Vagina (tissue), 2 donors: ENCODE results near the gene ZFP57. TPM values are rescaled to one million over a fixed set of nuclear protein-coding genes. Genes with fewer than 3 reads are reported as not detected.
"Not testable (repeated sequence)": the region's sequence is repeated elsewhere in the genome, so short reads cannot be mapped to it uniquely, and the experiment has no call there.

ENCODE experiments used
- DNase-seq, 2 donors: peaks; one replicate each; pipeline ENCODE4 v3.0.0-alpha.2; 2017; ENCODE audit errors: extremely low spot score in 2 of 2
- H3K27ac ChIP-seq: fragments of 200-600 bp; sonication (generic); one replicate; pipeline ENCODE4 v1.5.1; 2019
- H3K27me3 ChIP-seq: fragments of 200-600 bp; sonication (generic); one replicate; pipeline ENCODE4 v1.5.1; 2019
- H3K36me3 ChIP-seq, 2 donors: fragments of 200-600 bp; sonication (generic); one replicate each; pipeline ENCODE4 v1.5.1; 2017 to 2019
- H3K4me1 ChIP-seq: fragments of 200-600 bp; sonication (generic); one replicate; pipeline ENCODE4 v1.5.1; 2019
- H3K4me3 ChIP-seq, 2 donors: fragments of 200-600 bp; sonication (generic); 1 replicate in 1 of 2; 2 replicates in 1 of 2; pipeline ENCODE4 v1.5.1; 2016 to 2019
- H3K9me3 ChIP-seq: fragments of 200-600 bp; sonication (generic); one replicate; pipeline ENCODE4 v1.5.1; 2019
- CTCF ChIP-seq, 3 experiments: fragments of 450-650 bp in 2 of 3; fragments of 200-600 bp in 1 of 3; sonication (generic) in 1 of 3; IDR thresholded peaks; one replicate each; pipeline ENCODE4 v1.5.1; 2017 to 2019; ENCODE audit warnings: antibody characterized with exemption in 3 of 3, mild to moderate bottlenecking in 2 of 3, moderate library complexity in 2 of 3
- POLR2A ChIP-seq, 2 donors: fragments of 450-650 bp; IDR thresholded peaks; one replicate each; pipeline ENCODE4 v1.6.1; 2017; ENCODE audit warnings: antibody characterized with exemption in 2 of 2, mild to moderate bottlenecking in 2 of 2, moderate library complexity in 2 of 2
- POLR2AphosphoS5 ChIP-seq, 2 donors: sonication (generic); formaldehyde crosslinking; IDR thresholded peaks; one replicate each; pipeline ENCODE4 v1.9.0; 2017; ENCODE audit warnings: antibody characterized with exemption in 2 of 2, mild to moderate bottlenecking in 2 of 2, low read depth in 1 of 2; ENCODE audit not compliant: insufficient read depth in 1 of 2
- intact Hi-C: fragments of 100-400 bp; cut with DNase I; formaldehyde crosslinking; loops from one replicate; pipeline ENCODE4 v1.15.1; 2023
- total RNA-seq: library from RNA; depleted of rRNA; stranded (reverse); fragments of >200 nt; gene quantifications from one replicate; pipeline ENCODE4 v1.2.3, GENCODE V29; 2016

Gene ZFP57
- total RNA-seq, 1 donor from 2014 or later: 3.7 TPM

- Histone ChIP-seq H3K9me3 (no peaks in the 10 kb centered on the region), H3K27me3 (no peaks in the 10 kb centered on the region), H3K4me1 (no peaks in the 10 kb centered on the region), H3K4me3 (no peak overlapping the region), H3K36me3 (no peaks in the 10 kb centered on the region), H3K27ac (no peak overlapping the region)
- intact Hi-C loops: no loop called here
- DNase-seq: no peak
- no peak for TF ChIP-seq POLR2AphosphoS5 (IDR thresholded peaks at IDR 0.05; ENCODE audit: insufficient read depth in 1 of 2, low read depth in 1 of 2)
- TF ChIP-seq CTCF (IDR thresholded peaks at IDR 0.05): no peak
- no peak for TF ChIP-seq POLR2A (IDR thresholded peaks at IDR 0.05)
Observed at GRCh38 chr6:29675561-29675960, 5.4 kb downstream of the ZFP57 start.

DNA sequence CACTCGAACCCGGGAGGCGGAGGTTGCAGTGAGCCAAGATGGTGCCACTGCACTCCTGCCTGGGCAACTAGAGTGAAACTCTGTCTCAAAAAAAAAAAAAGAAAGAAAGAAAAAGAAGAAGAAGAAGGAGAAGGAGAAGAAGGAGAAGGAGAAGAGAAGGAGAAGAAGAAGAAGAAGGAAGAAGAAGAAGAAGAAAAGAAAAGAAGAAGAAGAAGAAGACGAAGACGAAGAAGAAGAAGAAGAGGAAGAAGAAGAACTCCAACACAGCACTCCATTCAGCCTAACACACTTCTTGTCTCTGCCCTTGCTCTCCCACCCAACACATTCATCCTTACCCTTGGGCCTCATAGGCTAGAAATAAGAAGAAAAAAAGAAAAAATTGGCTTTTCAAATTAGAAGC lies 6.9 kb downstream of the ZFP57 start:
- DNase-seq: no peak
- Histone ChIP-seq H3K27ac (no peak overlapping the region), H3K9me3 (no peaks in the 10 kb centered on the region), H3K4me3 (no peak overlapping the region), H3K4me1 (no peaks in the 10 kb centered on the region), H3K27me3 (no peaks in the 10 kb centered on the region), H3K36me3 (no peaks in the 10 kb centered on the region)
- intact Hi-C loops: no loop called here
- TF ChIP-seq CTCF (IDR thresholded peaks at IDR 0.05) (no peak), POLR2A (IDR thresholded peaks at IDR 0.05) (no peak), POLR2AphosphoS5 (IDR thresholded peaks at IDR 0.05; ENCODE audit: insufficient read depth in 1 of 2, low read depth in 1 of 2) (no peak)

GRCh38 chr6:29673161-29673560 lies 7.8 kb downstream of the ZFP57 start:
- no peak for DNase-seq
- no peaks in the 10 kb centered on the region for H3K36me3 ChIP-seq
- H3K4me1 ChIP-seq: no peaks in the 10 kb centered on the region
- H3K27ac ChIP-seq: no peak overlapping the region
- intact Hi-C loops: no loop called here
- no peaks in the 10 kb centered on the region for H3K27me3 ChIP-seq
- H3K9me3 ChIP-seq: no peaks in the 10 kb centered on the region
- TF ChIP-seq POLR2AphosphoS5 (IDR thresholded peaks at IDR 0.05; ENCODE audit: insufficient read depth in 1 of 2, low read depth in 1 of 2) (no peak), CTCF (IDR thresholded peaks at IDR 0.05) (no peak), POLR2A (IDR thresholded peaks at IDR 0.05) (no peak)
- H3K4me3 ChIP-seq: no peak overlapping the region

- H3K4me1 ChIP-seq, H3K9me3 ChIP-seq, H3K27me3 ChIP-seq, H3K36me3 ChIP-seq, DNase-seq, intact Hi-C loops, H3K4me3 ChIP-seq, H3K27ac ChIP-seq: not testable (repeated sequence)
Observed at GRCh38 chr6:29672116-29672515, 8.8 kb downstream of the ZFP57 start.

DNA sequence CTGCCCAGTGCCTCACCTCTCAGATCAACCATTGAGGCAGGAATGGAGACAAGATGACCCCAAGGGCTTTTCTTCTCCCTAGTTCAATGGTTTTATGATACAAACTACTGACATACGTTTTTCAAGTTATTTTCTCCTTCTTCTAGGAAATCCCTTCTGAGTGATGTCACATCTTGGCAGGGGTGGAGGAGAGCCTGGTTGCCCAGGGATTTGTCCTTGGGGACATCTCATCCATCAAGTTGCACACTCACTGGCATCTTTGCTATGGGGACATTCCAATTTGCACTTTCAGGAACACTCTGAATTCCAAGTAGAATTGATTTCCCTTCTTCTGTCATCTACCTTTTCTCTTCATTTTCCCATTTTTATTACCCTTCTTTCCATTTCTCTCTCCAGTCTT lies 9.9 kb downstream of the ZFP57 start:
- Histone ChIP-seq H3K36me3 (no peaks in the 10 kb centered on the region), H3K4me1 (no peaks in the 10 kb centered on the region), H3K27ac (no peak overlapping the region), H3K9me3 (no peaks in the 10 kb centered on the region), H3K4me3 (no peak overlapping the region), H3K27me3 (no peaks in the 10 kb centered on the region)
- intact Hi-C loops: no loop called here
- no peak for TF ChIP-seq POLR2AphosphoS5 (IDR thresholded peaks at IDR 0.05; ENCODE audit: insufficient read depth in 1 of 2, low read depth in 1 of 2)
- TF ChIP-seq CTCF (IDR thresholded peaks at IDR 0.05): no peak
- TF ChIP-seq POLR2A (IDR thresholded peaks at IDR 0.05): no peak
- no peak for DNase-seq

DNA sequence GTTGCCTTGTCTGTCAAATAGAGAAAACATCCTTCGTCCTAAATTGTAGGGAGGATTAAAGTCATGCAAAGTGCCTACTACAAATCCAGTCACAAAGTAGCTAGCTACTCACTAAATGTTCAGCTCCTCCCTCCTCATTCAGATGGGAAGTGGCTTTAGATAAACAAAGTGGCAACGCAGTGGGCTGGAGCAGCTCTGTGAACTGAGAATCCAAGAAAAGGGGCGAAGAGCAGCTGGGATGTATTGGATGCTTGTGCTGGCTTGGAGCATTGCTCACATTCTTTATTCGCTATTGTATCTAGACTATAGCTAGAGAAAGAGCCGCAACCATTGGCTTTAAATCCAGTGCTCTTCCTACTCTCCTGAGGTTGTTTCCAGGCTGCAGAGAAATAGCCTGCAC lies 13.8 kb downstream of the ZFP57 start:
- Histone ChIP-seq H3K4me1 (no peaks in the 10 kb centered on the region), H3K36me3 (no peaks in the 10 kb centered on the region), H3K27ac (no peak overlapping the region), H3K27me3 (no peaks in the 10 kb centered on the region), H3K4me3 (no peak overlapping the region), H3K9me3 (no peaks in the 10 kb centered on the region)
- DNase-seq: no peak
- no peak for TF ChIP-seq POLR2A (IDR thresholded peaks at IDR 0.05)
- TF ChIP-seq POLR2AphosphoS5 (IDR thresholded peaks at IDR 0.05; ENCODE audit: insufficient read depth in 1 of 2, low read depth in 1 of 2): no peak
- TF ChIP-seq CTCF (IDR thresholded peaks at IDR 0.05): no peak
- intact Hi-C loops: no loop called here
